Heart left ventricle (tissue), 16 donors: ENCODE measurements around the gene C3orf62. TPM values are rescaled to one million over a fixed set of nuclear protein-coding genes. Genes with fewer than 3 reads are reported as not detected.

Source experiments
- ATAC-seq, 4 donors: fragments of 200-7000 bp; cut with Tn5 transposase; one replicate each; pipeline ENCODE4 v1.9.1; 2020 to 2022; ENCODE audit warnings: moderate library complexity in 4 of 4, mild to moderate bottlenecking in 3 of 4, moderate number of reproducible peaks in 1 of 4
- DNase-seq, 5 donors: peaks; one replicate each; pipeline ENCODE4 v3.0.0-alpha.2; 2020
- H3K27ac ChIP-seq, 12 donors: fragments of 200-600 bp; sonication (generic) in 4 of 12; one replicate each; pipeline versions ENCODE4 v1.5.0 to v1.8.0; 2016 to 2022; ENCODE audit warnings: mild to moderate bottlenecking in 2 of 12
- H3K27me3 ChIP-seq, 9 donors: fragments of 200-600 bp; sonication (generic) in 2 of 9; one replicate each; pipeline versions ENCODE4 v1.5.1 to v1.8.0; 2016 to 2022; ENCODE audit warnings: mild to moderate bottlenecking in 3 of 9
- H3K36me3 ChIP-seq, 9 donors: fragments of 200-600 bp; sonication (generic) in 2 of 9; one replicate each; pipeline versions ENCODE4 v1.5.0 to v1.8.0; 2018 to 2022; ENCODE audit warnings: mild to moderate bottlenecking in 2 of 9
- H3K4me1 ChIP-seq, 12 donors: fragments of 200-600 bp; sonication (generic) in 4 of 12; one replicate each; pipeline versions ENCODE4 v1.5.0 to v1.8.0; 2016 to 2022; ENCODE audit warnings: mild to moderate bottlenecking in 3 of 12
- H3K4me3 ChIP-seq, 12 donors: fragments of 200-600 bp; sonication (generic) in 4 of 12; one replicate each; pipeline versions ENCODE4 v1.5.0 to v1.8.0; 2017 to 2022; ENCODE audit warnings: mild to moderate bottlenecking in 9 of 12, moderate library complexity in 4 of 12
- H3K9me3 ChIP-seq, 12 donors: fragments of 200-600 bp; sonication (generic) in 4 of 12; one replicate each; pipeline versions ENCODE4 v1.5.0 to v1.8.0; 2016 to 2022; ENCODE audit warnings: mild to moderate bottlenecking in 1 of 12
- POLR2A ChIP-seq, 2 donors: fragments of 450-650 bp; IDR thresholded peaks; one replicate each; pipeline ENCODE4 v1.6.1; 2017; ENCODE audit warnings: antibody characterized with exemption in 2 of 2, mild to moderate bottlenecking in 2 of 2, moderate library complexity in 2 of 2
- WGBS, 4 donors: extraction: QIAGEN DNeasy Blood & Tissue Kit in 2 of 4; methylation state at CpG; one replicate each; pipeline versions ENCODE4 v1.1.5 to v1.1.7; 2013 to 2018; 5-methylcytosine and 5-hydroxymethylcytosine counted together
- intact Hi-C, 10 donors: fragments of 100-400 bp; cut with DNase I; formaldehyde crosslinking; loops; one replicate each; pipeline versions ENCODE4 v1.11.1 to v1.14.2; 2022
- polyA plus RNA-seq, 2 donors: library from polyadenylated mRNA; stranded (reverse); fragments of 200-250 nt; gene quantifications; one replicate each; pipeline ENCODE4 v1.2.3, GENCODE V29; 2013
- total RNA-seq, 9 donors: library from RNA; depleted of rRNA in 2 of 9; stranded (reverse); fragments of >200 nt in 2 of 9; fragmentation: NEBNext Ultra II Directional in 3 of 9; extraction: Animal tissue kit (Norgen Biotek cat#: 25700) in 3 of 9; gene quantifications; one replicate each; pipeline versions ENCODE4 v1.1.0 to v1.2.4, GENCODE V29; 2016 to 2023
- TF ChIP-seq, protein P1 (sequence below), 12 donors: fragments of 200-600 bp; sonication (generic) in 4 of 12; IDR thresholded peaks; one replicate each; pipeline versions ENCODE4 v1.5.0 to v1.8.0; 2018 to 2022; ENCODE audit warnings: antibody characterized with exemption in 12 of 12, mild to moderate bottlenecking in 5 of 12
- donor health status: ischemic (EF 13 %, LVEDD 7.1; RV severe dilation, severe dysfunction).
- donor health status: healthy with polysubstance abuse.
- donor health status: DM: no; HTN: yes; CAD: no.
- donor health status: DM: no; HTN: no; CAD: no.
- donor health status: ischemic (EF 25% LVEDD 6.9; RV normal size, moderate dysfunction).
- donor health status: ischemic (EF 25% LVEDD 5.7; RV mildly dilated, moderate dysfunction).
- donor health status: healthy.
- donor health status: DM: yes; HTN: yes; CAD: no.
- donor health status: ischemic (EF 35%, LVEDD 5.7; RV mildly dilated, moderate dysfunction).
- donor health status: nonischemic (EF 11% LVEDD 7.7; RV severe dilation, severe dysfunction).
- donor health status: DM: yes; HTN: yes; CAD: no.
- donor health status: PGD.
- donor health status: ischemic (EF 29% LVEDD 5.4; RV normal size, mild dysfunction).
- donor health status: nonischemic (EF 23%, LVEDD 6.1; RV moderate dilation, normal function).

C3orf62 gene
- total and polyA plus RNA-seq, 11 donors = 1.3 to 5.6 (median 2.9) TPM

DNA sequence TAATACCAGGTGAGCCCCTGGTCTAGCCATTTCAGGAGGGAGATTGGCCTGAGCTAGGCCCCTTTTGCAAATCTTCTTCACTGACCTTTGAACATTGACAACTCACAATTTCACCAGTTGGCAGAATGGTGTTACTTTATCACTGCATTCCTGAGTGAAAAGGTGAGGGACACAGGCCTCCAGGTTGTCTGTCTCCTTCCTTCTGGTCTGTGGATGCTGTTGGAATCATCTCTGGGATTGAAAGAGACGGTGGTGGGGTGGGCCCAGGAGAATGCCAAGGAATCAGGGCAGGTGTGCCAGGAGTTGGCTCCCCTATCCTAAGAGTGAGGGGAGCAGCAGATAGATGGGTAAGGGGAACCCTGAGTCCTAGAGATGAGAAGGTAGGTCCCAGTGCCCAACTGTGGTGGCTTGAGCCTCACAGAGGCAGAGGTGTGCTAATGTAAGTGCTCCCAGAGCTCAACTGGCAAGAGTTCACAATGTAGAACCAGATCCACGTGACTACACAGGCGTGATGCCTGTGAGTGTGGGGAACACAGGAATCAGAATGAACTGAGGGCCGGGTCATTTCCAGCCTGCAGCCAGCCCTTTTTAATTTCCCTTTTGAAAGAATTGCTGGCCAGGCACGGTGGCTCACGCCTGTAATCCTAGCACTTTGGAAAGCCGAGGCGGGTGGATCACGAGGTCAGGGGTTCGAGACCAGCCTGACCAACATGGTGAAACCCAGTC, 11.2 kb downstream of the C3orf62 start:
- ATAC-seq = peak; percentile 36 to 66 (median 56)
- Histone ChIP-seq H3K9me3 (no peaks in the 10 kb centered on the region), H3K27me3 (no peaks in the 10 kb centered on the region), H3K36me3 (peaks cover 0 to 24% (median 0%) of the 10 kb centered on the region in 9 donors), H3K4me1 (peaks cover 0 to 24% (median 16%) of the 10 kb centered on the region in 12 donors), H3K4me3 (no peak overlapping the region), H3K27ac (peak overlapping the region in 11 of 12 donors; percentile 17 to 78 (median 47))
- intact Hi-C loops = no loop called here
- no peak for TF ChIP-seq POLR2A (IDR thresholded peaks at IDR 0.05)
- TF ChIP-seq, protein P1, sequence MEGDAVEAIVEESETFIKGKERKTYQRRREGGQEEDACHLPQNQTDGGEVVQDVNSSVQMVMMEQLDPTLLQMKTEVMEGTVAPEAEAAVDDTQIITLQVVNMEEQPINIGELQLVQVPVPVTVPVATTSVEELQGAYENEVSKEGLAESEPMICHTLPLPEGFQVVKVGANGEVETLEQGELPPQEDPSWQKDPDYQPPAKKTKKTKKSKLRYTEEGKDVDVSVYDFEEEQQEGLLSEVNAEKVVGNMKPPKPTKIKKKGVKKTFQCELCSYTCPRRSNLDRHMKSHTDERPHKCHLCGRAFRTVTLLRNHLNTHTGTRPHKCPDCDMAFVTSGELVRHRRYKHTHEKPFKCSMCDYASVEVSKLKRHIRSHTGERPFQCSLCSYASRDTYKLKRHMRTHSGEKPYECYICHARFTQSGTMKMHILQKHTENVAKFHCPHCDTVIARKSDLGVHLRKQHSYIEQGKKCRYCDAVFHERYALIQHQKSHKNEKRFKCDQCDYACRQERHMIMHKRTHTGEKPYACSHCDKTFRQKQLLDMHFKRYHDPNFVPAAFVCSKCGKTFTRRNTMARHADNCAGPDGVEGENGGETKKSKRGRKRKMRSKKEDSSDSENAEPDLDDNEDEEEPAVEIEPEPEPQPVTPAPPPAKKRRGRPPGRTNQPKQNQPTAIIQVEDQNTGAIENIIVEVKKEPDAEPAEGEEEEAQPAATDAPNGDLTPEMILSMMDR (IDR thresholded peaks at IDR 0.05) = no peak
- 67 to 78% (median 72%) methylated on average over 10 of the region's 10 CpGs for WGBS, 4 donors
- no peak for DNase-seq

DNA sequence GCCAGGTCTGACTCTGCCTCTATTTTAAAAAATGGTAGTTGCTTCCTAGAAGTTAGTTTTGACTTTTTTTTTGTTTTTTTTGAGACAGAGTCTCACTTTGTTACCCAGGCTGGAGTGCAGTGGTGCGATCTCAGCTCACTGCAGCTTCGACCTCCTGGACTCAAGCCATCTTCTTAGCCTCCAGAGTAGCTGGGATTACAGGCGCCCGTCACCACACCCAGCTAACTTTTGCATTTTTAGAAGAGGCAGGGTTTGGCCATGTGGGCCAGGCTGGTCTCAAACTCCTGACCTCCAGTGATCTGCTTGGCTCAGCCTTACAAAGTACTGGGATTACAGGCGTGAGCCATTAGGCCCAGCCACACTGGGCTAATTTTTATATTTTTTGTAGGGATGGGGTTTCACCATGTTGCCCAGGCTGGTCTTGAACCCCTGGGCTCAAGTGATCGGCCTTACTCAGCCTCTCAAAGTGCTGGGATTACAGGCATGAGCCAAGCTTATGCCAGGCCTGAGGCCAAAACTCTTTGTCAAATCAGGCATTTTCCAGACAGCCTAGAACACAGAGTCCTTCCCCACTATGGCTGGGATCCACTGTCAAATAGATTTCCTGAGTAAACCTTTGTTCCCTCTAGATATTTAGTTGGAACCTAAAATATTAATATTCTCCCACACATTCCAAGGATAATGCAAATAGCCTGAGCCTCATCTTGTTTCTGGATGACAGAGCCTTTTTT, 13.7 kb downstream of the C3orf62 start:
- H3K36me3 ChIP-seq = peaks cover 0 to under 1% (median 0%) of the 10 kb centered on the region in 9 donors
- H3K4me3 ChIP-seq = no peak overlapping the region
- 82 to 92% (median 91%) methylated on average over 6 of the region's 6 CpGs for WGBS, 4 donors
- peaks cover 0 to 24% (median 16%) of the 10 kb centered on the region in 12 donors for H3K4me1 ChIP-seq
- no peaks in the 10 kb centered on the region for H3K9me3 ChIP-seq
- peak overlapping the region in 1 of 12 donors; percentile 1 for H3K27ac ChIP-seq
- TF ChIP-seq POLR2A (IDR thresholded peaks at IDR 0.05) = no peak
- TF ChIP-seq, protein P1 (IDR thresholded peaks at IDR 0.05) = no peak
- no peaks in the 10 kb centered on the region for H3K27me3 ChIP-seq
- ATAC-seq (peak in 2 of 4 donors; percentile 35 to 47), DNase-seq (no peak)
- intact Hi-C loops = no loop called here

DNA sequence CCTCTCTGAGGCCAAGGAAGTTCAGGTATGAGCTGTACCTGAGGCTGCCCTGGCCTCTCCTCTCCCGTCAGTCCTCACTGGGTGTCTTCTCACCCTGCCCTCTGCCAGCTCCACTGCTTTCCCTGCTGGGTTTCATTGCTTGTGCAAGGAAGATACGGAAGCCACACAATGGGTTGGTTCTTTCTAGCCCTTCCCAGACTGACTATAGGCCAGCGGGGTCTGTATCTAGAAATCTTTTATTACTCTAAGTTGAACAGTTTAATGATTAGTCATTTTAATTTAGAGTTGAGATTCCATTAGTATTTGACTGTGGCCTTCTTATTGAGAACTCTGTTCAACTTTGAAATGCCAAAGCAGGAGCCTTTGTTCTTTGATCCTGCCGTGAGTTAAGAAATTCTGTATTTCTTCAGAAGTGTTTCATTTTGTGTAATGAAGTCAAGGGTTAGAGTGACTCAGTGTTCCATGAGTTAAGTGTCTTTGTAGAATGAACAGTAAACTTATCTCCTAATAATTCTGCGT, 16.2 kb downstream of the C3orf62 start:
- 90 to 93% (median 91%) methylated on average over 5 of the region's 5 CpGs for WGBS, 4 donors
- no peaks in the 10 kb centered on the region for H3K9me3 ChIP-seq
- TF ChIP-seq, protein P1 (IDR thresholded peaks at IDR 0.05) = no peak
- TF ChIP-seq POLR2A (IDR thresholded peaks at IDR 0.05) = no peak
- intact Hi-C loops = no loop called here
- no peak for ATAC-seq
- no peaks in the 10 kb centered on the region for H3K27me3 ChIP-seq
- H3K36me3 ChIP-seq = peaks cover 0 to 4% (median 0%) of the 10 kb centered on the region in 9 donors
- H3K4me1 ChIP-seq = peaks cover 0 to 8% (median 2%) of the 10 kb centered on the region in 12 donors
- no peak for DNase-seq
- peak overlapping the region in 1 of 12 donors; percentile 34 for H3K27ac ChIP-seq
- no peak overlapping the region for H3K4me3 ChIP-seq

DNA sequence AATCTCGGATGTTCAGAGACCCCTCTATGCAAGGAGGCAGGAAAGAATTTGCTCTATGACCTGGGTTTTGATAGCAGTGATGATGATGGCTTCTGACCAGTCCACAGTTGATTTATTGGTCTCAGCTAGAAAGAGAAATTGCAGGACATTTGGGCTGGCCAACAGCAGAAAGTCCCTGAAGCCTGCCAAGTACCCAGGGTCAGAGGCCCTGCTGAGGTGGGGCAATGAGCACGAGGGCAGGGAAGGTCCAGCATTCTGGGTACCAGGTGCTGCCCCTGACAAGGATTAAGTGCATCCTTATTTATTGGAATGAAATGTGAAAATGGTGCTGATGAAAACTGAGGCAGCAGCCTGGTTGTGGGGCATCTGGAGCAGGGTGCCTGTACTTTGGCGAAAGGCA, 19.8 kb downstream of the C3orf62 start:
- intact Hi-C loops = no loop called here
- H3K4me3 ChIP-seq = no peak overlapping the region
- peaks cover 0 to 7% (median 0%) of the 10 kb centered on the region in 9 donors for H3K36me3 ChIP-seq
- peak overlapping the region in 1 of 12 donors; percentile 38 for H3K27ac ChIP-seq
- DNase-seq (no peak), ATAC-seq (no peak)
- no peaks in the 10 kb centered on the region for H3K27me3 ChIP-seq
- TF ChIP-seq, protein P1 (IDR thresholded peaks at IDR 0.05) = no peak
- no peak for TF ChIP-seq POLR2A (IDR thresholded peaks at IDR 0.05)
- no peaks in the 10 kb centered on the region for H3K9me3 ChIP-seq
- peaks cover 0 to 4% (median 0%) of the 10 kb centered on the region in 12 donors for H3K4me1 ChIP-seq
- whole genome bisulfite sequencing, 4 donors = 73 to 82% (median 77%) methylated on average over 3 of the region's 3 CpGs
